NK-92 (cell line): ENCODE results near the gene EFNA5.

Source experiments
- DNase-seq: peaks from one replicate; lab custom pipeline; 2025; ENCODE audit not compliant: unreplicated experiment; lab: John Stamatoyannopoulos, UW

The EFNA5 gene

DNA sequence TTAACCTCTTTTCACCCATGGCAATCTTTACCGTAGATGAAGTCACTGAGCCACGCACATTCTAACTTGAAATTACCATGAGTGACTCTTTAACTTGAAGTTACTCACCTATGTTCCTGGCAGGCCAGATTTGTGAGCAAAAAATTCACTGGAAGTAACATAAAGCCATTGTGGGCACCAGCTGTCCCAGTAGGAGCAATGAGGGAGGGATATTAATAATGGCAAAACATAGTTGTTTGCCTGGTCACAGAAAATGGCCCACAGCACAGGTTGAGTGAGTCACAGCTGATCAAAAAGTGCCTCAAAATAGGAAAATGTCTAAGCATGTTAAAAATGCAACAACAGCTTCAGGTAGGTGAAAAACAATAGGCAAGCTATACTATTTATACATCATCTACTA, 146.6 kb downstream of the EFNA5 start:
- no peak for DNase-seq

DNA sequence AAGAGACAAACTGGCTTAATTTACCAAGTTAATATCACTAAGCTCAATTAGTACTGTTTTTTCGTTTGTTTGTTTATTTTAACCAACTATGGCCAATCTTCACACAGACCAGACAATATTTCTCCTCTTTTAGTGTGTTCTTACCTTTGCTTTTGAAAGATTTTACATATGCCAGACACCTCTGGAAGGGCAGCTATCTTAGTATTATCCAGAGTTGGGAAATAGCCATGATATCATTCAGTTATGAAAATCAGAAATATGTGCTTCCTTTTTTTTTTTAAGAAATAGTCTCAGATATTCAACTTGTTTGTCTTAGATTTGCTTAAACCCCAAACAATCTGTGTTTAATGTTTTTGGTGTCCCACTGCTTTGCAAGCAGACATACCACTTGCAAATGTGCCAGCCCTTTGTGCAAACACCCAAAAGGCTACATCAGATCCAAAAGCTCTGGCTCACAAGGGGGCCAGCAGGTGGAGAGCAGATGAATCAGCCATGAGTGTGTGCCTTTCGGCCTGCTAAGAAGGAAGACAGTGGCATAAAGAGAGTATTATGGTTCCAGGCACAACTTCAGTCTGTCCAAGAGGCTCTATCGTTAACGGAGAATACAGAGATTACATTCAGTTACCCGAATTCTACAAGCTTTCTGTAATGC, 147.6 kb downstream of the EFNA5 start:
- no peak for DNase-seq

DNA sequence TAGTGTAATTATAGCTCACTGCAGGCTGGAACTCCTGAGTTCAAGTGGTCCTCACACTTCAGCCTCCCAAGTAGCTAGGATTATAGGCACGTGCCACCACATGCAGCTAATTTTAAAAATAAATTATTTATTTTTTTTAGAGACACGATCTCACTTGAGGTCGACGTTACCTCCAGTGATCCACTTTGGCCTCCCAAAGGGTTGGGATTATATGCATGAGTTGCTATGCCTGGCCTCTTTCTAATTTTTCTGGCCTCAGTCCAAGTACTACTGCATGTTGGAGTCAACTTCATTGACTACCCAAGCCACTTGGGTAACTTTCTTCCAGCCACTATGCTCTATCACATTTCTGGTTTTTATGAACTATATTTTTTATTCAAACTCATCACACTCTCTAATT, 148.3 kb downstream of the EFNA5 start:
- no peak for DNase-seq

- DNase-seq = no peak
Measured at GRCh38 chr5:107519900-107520354, 150.8 kb downstream of the EFNA5 start.

- no peak for DNase-seq
Measured at GRCh38 chr5:107518616-107519015, 152.1 kb downstream of the EFNA5 start.

DNA sequence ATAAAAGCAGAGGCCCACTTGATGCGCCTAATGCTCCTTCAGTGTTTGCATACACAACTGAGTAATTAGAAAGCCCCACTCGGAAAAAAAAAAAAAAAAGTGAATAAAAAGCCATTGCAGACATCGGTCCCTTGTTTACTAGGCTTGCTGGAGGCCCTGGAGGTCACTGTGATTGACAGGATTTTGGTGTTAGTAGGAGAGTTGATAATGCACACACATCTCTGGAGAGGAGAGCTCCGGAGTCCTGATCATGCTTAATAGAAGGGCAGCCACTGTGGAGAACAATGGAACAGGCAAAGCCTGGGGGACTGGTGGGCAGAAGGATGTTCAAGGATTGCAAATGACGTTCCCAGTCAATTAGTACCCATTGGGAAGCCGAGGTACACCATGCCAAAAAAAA, 152.5 kb downstream of the EFNA5 start:
- no peak for DNase-seq

DNA sequence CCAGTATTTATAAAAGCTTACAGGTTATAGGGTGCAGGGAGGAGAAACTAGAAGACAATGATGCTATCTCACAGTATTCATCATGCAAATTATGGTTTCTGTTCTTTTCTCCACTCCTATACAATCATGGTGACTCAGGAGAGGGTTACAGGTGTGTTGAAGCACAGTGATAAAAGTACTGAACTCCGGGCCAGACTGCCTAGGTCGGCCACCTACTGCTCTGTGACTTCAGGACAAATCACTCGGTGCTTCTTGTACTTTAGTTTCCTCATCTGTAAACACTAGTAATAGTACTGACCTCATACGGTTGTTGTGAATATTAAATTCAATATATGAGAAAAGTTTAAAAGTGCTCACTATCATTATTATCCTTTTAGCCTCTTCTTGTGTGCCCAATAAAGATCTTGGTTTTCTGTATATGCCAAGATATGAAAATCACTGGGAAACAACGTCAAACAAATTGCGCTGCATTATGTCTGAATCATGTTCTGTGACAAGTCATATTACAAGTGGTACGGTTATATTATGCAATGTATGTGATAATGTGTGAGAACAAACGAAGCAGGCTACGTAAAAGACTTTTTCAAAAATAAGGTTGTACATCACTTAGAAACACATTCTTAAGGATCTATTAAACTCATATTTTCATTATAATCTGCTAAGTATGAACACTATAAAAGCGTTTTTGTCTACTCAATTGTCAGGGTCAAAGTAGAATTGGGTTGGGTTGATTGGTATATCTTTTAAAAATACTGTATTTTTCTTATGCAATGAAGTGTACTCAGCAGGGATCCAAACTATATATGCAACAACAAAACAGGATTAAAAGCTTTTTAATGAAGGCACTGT, 153.3 kb downstream of the EFNA5 start:
- DNase-seq = no peak

DNA sequence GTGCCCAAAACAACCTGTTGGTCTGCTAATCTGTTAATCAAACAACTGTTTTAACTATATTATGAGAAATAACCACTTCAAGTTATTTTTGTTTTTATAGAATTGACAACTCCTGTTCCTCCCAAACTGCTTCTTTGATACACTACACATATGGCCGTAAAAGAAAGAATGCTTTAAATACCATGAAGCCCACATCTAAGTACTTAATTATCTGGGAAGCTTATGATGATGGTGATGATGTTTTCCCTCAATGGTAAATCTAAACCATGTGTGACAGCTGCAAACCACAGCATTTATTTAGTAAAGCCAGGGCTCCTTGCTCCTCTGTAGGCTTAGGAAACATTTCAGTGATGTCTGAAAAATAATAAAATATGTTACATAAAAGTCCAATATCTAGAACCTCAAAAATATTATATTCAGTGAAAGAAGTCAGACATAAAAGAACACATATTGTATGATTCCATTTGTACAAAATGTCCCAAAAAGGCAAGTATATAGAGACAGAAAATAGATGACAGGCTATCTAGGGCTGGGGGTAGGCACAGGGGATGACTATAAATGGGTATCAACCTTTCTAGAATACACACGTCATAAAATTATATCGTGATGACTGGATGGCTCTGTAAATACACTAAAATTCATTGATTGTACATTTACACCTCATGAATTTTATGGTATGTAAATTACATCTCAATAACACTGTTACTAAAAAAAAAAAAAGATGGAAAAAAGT, 154.1 kb downstream of the EFNA5 start:
- DNase-seq = no peak

GRCh38 chr5:107515521-107516080, 155.1 kb downstream of the EFNA5 start:
- DNase-seq = no peak

- no peak for DNase-seq
Measured at GRCh38 chr5:107514305-107514704, 156.4 kb downstream of the EFNA5 start.

DNA sequence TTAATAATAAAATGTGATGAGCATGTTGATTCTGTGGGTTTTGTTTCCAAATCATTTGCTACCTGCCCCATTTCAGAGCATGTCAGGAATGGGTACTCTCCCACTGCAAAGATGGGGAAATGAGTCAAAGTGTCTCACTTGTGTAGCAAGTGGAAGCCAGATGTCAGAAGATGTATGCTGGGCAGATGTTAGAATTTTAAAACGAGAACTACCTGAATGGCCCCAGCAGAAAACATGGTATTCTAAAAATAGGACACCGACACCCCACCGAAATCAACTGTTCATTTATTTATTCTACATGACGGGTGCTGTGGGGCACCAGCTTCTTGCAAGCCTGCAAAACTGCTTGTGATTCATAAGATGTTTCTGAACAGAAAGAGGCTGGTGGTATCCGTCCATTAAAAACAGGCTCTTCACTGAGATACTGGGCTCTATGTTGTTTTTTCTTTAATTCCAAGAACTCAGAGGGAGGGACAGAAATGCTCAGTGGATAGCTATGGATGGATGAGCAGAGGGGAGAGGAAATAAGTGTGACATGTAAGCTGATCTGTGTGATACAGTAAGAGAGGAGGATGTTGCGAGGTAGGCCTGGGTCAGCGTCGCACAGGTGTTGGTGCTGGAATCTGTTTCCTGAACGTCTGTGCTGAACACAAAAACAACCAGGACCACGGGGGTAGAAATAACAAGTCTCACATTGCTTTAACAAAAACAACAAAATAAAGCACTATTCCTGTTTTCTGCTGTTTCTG, 157.2 kb downstream of the EFNA5 start:
- DNase-seq = no peak

- no peak for DNase-seq
Measured at GRCh38 chr5:107512029-107512428, 158.7 kb downstream of the EFNA5 start.

GRCh38 chr5:107510125-107510524, 160.6 kb downstream of the EFNA5 start:
- no peak for DNase-seq

DNA sequence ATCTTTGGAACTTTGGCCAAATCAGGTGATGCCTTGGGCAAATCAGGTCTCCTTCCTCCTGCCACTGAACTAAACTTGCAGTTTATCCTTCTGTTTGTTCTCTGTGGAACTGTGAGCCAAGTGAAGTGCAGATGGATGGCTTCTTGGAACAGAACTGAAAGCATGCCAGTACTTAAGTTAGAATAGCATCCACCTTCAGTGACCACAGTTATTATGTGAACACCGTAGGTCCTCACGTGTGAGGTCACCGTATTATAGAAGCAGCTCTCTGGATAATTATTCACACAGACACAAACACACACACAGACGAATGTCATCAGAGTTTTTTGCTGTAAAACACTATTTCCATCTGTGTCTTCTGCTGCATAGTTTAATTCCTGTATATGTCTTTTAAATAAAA, 162.6 kb downstream of the EFNA5 start:
- DNase-seq = no peak

GRCh38 chr5:107505763-107506534, 164.8 kb downstream of the EFNA5 start:
- no peak for DNase-seq

- DNase-seq = no peak
Measured at GRCh38 chr5:107504424-107504823, 166.3 kb downstream of the EFNA5 start.

- no peak for DNase-seq
Measured at GRCh38 chr5:107502676-107503060, 168.1 kb downstream of the EFNA5 start.

DNA sequence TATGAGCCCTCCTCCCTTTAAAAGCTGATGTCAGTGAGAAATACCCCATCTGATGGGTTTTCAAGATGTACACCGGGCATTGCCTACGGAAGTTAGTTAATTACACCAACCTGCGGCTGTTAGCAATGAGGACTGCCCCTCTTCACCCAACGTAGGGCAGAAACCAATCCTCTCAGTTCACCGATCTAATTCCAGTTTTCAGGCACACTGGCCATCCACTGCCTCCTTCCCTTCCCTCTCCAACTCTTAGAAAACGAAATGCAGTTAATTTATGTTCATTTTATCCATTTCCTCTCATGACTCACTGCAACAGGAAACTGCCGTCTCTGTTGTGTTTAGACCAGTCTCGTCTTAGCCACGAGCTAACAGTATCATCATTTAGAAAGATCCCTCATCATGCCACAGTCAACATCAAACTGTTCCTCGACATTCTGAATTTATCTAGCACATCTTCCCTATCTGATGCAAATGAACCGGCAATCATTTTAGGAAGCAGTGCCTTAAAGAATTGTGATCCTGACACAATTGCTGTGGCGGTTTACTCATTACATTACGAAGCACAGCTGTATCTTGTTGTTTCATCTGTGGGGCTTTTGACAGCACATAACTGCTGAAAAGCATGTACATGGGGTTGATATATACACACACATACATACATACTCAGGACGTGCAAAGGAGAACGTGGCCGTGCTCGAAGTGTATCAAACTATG, 168.6 kb downstream of the EFNA5 start:
- DNase-seq = no peak

DNA sequence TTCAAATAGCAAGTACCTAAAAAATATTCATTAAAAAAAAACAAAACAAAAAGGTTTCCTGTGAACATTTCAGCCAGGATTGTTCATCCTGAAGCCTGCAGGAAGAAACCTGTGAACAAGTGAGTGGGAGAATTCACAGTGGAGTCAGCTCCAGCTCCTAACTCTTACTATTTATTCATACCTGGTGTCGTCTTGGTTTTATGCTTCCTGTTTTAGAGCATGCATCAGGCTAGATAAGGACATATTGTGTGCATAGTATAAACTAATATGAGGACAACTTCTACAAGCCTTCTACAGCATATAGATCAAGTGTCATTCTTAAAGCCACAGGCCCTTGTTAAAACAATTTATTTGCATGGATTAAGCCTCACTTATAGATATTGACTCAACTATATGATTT, 169.9 kb downstream of the EFNA5 start:
- DNase-seq = no peak
